GM23338 (cell line): Measurements from ENCODE around the gene ZNF48. TPM values are rescaled to one million over a fixed set of nuclear protein-coding genes. Genes with fewer than 3 reads are reported as not detected.

Experiments used
- ATAC-seq: fragments of 200-7000 bp; cut with Tn5 transposase; 3 replicates; pipeline ENCODE4 v1.9.1; 2020
- DNase-seq: peaks from one replicate; pipeline ENCODE4 v3.0.0-alpha.2; 2015; ENCODE audit warnings: low spot score
- H2AFZ ChIP-seq: fragments of 200-600 bp; sonication (generic); 2 replicates; pipeline ENCODE4 v1.8.0; 2016; ENCODE audit warnings: antibody characterized with exemption, mild to moderate bottlenecking, moderate library complexity
- H3F3A ChIP-seq: fragments of 200-600 bp; sonication (generic); replicated peaks from 2 replicates; pipeline ENCODE4 v1.8.0; 2017; ENCODE audit warnings: antibody characterized with exemption, mixed run types, low read depth
- H3K27ac ChIP-seq: fragments of 200-600 bp; sonication (generic); 2 replicates; pipeline ENCODE4 v1.6.1; 2016; ENCODE audit warnings: low read depth
- H3K27me3 ChIP-seq: fragments of 200-600 bp; sonication (generic); 2 replicates; pipeline ENCODE4 v1.8.0; 2016; ENCODE audit warnings: mild to moderate bottlenecking, mixed run types, moderate library complexity; ENCODE audit not compliant: insufficient read depth
- H3K36me3 ChIP-seq: fragments of 200-600 bp; sonication (generic); 2 replicates; pipeline ENCODE4 v1.8.0; 2016; ENCODE audit warnings: mild to moderate bottlenecking; ENCODE audit not compliant: insufficient read depth
- H3K4me1 ChIP-seq: fragments of 200-600 bp; sonication (generic); 2 replicates; pipeline ENCODE4 v1.8.0; 2016; ENCODE audit warnings: mild to moderate bottlenecking, moderate library complexity; ENCODE audit not compliant: insufficient read depth
- H3K4me2 ChIP-seq: fragments of 200-600 bp; sonication (generic); 2 replicates; pipeline ENCODE4 v1.7.1; 2017; ENCODE audit warnings: mixed run types
- H3K4me3 ChIP-seq: fragments of 200-600 bp; sonication (generic); 2 replicates; pipeline ENCODE4 v1.6.1; 2016; ENCODE audit warnings: mixed run types
- H3K79me2 ChIP-seq: fragments of 200-600 bp; sonication (generic); replicated peaks from 2 replicates; pipeline ENCODE4 v1.8.0; 2017; ENCODE audit warnings: mild to moderate bottlenecking; ENCODE audit not compliant: insufficient read depth
- H3K9me2 ChIP-seq: fragments of 200-600 bp; sonication (generic); 2 replicates; pipeline ENCODE4 v1.8.0; 2017; ENCODE audit not compliant: insufficient read depth
- H4K20me1 ChIP-seq: fragments of 200-600 bp; sonication (generic); replicated peaks from 2 replicates; pipeline ENCODE4 v1.8.0; 2017; ENCODE audit warnings: mild to moderate bottlenecking; ENCODE audit not compliant: insufficient read depth
- H3K27ac Mint-ChIP-seq: 2 replicates; pipeline ENCODE4 v1.8.0; 2020; ENCODE audit warnings: inconsistent platforms, mild to moderate bottlenecking, moderate library complexity, mixed read lengths
- H3K27me3 Mint-ChIP-seq: 3 replicates; pipeline ENCODE4 v1.8.0; 2022; ENCODE audit warnings: low read depth, mild to moderate bottlenecking, moderate library complexity, mixed read lengths, inconsistent platforms; ENCODE audit not compliant: insufficient read depth, poor library complexity
- H3K36me3 Mint-ChIP-seq: 3 replicates; pipeline ENCODE4 v1.8.0; 2021; ENCODE audit warnings: low read depth, mild to moderate bottlenecking, inconsistent platforms, moderate library complexity, mixed read lengths
- H3K4me1 Mint-ChIP-seq: 3 replicates; pipeline ENCODE4 v1.8.0; 2020; ENCODE audit warnings: mild to moderate bottlenecking, inconsistent platforms, mixed read lengths
- H3K4me3 Mint-ChIP-seq: 3 replicates; pipeline ENCODE4 v1.8.0; 2021; ENCODE audit warnings: moderate library complexity, mild to moderate bottlenecking, inconsistent platforms, mixed read lengths
- H3K9me3 Mint-ChIP-seq: 3 replicates; pipeline ENCODE4 v1.8.0; 2020; ENCODE audit warnings: moderate library complexity, mild to moderate bottlenecking, inconsistent platforms, mixed read lengths
- CREB1 ChIP-seq: fragments of 250-450 bp; sonication (Bioruptor Pico); IDR thresholded peaks from 2 replicates; pipeline ENCODE4 v1.5.0; 2020; ENCODE audit warnings: low read depth, mild to moderate bottlenecking, moderate library complexity
- EZH2phosphoT487 ChIP-seq: fragments of 200-600 bp; sonication (generic); IDR thresholded peaks from one replicate; pipeline ENCODE4 v1.8.1; 2018; ENCODE audit warnings: antibody characterized with exemption; ENCODE audit not compliant: unreplicated experiment
- NANOG ChIP-seq: IDR thresholded peaks from 2 replicates; pipeline ENCODE4 v1.6.1; 2016; ENCODE audit warnings: antibody characterized with exemption, borderline replicate concordance
- POLR2AphosphoS5 ChIP-seq: IDR thresholded peaks from 2 replicates; pipeline ENCODE4 v1.6.1; 2016; ENCODE audit warnings: antibody characterized with exemption, low read depth
- STAT1 ChIP-seq: IDR thresholded peaks from one replicate; pipeline ENCODE4 v1.6.1; 2016; ENCODE audit warnings: antibody characterized with exemption; ENCODE audit not compliant: unreplicated experiment
- ZNF331 ChIP-seq: fragments of 250-450 bp; sonication (Bioruptor Pico); IDR thresholded peaks from 2 replicates; pipeline ENCODE4 v1.5.0; 2020; ENCODE audit warnings: low read depth, mild to moderate bottlenecking, moderate library complexity
- polyA plus RNA-seq: library from polyadenylated mRNA; unstranded; fragments of >200 nt; fragmentation: Nextera tagmentation; extraction: Ambion mirVana; gene quantifications from 2 replicates; pipeline ENCODE4 v1.2.1, GENCODE V29; 2016
- total RNA-seq: library from RNA; depleted of rRNA; stranded (reverse); fragments of >200 nt; shearing (Covaris generic); gene quantifications from 2 replicates; pipeline ENCODE4 v1.2.3, GENCODE V29; 2014
- TF ChIP-seq, protein P1 (sequence below), 2 experiments: fragments of 200-600 bp in 1 of 2; sonication (generic) in 1 of 2; conservative IDR thresholded peaks; 2 replicates each; pipeline versions ENCODE4 v1.5.1 to v1.6.1; 2016 to 2017; ENCODE audit warnings: antibody characterized with exemption in 2 of 2, low read depth in 2 of 2, mild to moderate bottlenecking in 2 of 2, moderate library complexity in 1 of 2
- TF ChIP-seq, protein P2 (sequence below): fragments of 250-450 bp; sonication (Bioruptor Pico); IDR thresholded peaks from 2 replicates; pipeline ENCODE4 v1.5.0; 2020; ENCODE audit warnings: mild to moderate bottlenecking, moderate library complexity

The ZNF48 gene
- total and polyA plus RNA-seq, 2 experiments from 2014 or later = 4.8 to 44.3 TPM

DNA sequence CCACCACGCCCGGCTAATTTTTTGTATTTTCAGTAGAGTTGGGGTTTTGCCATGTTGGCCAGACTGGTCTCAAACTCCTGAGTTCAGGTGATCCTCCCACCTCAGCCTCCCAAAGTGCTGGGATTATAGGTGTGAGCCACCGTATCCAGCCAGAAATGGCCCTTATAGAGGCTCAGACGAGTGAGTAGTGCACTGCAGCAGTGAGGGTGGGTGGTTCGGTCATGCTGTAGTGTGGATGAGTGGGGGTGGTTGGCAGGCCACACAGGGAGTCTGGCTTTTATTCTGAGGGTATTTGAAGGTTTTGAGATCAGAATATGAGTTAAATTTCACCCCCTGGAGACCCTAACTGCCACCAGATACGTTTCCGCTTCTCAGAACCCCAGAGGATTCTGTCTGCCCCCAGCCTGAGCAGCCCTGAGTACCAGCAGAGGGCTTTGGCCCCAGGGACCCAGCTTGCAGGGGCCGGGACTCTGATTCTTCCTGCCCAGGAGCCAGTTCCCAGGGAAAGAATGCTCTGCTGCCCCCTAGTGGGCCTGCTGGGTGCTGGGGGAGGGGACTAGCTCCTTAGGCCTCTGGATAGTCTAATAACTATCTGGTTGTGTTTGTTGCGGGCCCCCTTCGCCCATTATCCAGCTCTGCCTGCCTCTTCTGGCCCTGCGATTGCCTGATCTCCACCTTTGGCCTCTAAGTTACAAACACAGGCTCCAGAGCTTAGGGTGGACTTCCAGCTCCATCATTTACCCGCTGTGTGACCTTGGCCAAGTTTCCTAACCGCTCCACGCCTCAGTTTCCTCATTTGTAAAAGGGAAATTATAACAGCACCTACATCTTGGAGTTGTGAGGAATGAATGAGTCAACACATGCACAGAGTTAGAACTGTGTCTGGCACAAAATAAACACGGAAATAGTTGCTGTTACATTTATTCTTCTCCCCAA lies 14.2 kb downstream of the ZNF48 start:
- ATAC-seq (peak; percentile 63), DNase-seq (peak; percentile 96)
- H3K4me2 ChIP-seq = peak overlapping the region; percentile 51; the same call in 1 of the 2 replicates
- Mint-ChIP-seq H3K27ac (no peak overlapping the region), H3K4me1 (peaks cover 16% of the 10 kb centered on the region), H3K36me3 (peaks cover 39% of the 10 kb centered on the region), H3K9me3 (no peaks in the 10 kb centered on the region), H3K27me3 (peaks cover 12% of the 10 kb centered on the region), H3K4me3 (peak overlapping the region; percentile 24; the same call in 1 of the 3 replicates)
- no peak overlapping the region for H3K4me3 ChIP-seq
- H3K27ac ChIP-seq = no peak overlapping the region
- no peak overlapping the region for H2AFZ ChIP-seq
- H3F3A ChIP-seq = peaks cover 18% of the 10 kb centered on the region; the same call in 1 of the 2 replicates
- H3K79me2 ChIP-seq = peaks cover 16% of the 10 kb centered on the region; the same call in 1 of the 2 replicates
- H3K9me2 ChIP-seq = no peaks in the 10 kb centered on the region
- H3K36me3 ChIP-seq = peaks cover 3% of the 10 kb centered on the region; the same call in 1 of the 2 replicates
- H3K27me3 ChIP-seq = no peaks in the 10 kb centered on the region
- H3K4me1 ChIP-seq = peaks cover 8% of the 10 kb centered on the region
- TF ChIP-seq STAT1 (no peak), NANOG (no peak)
- TF ChIP-seq, protein P1, sequence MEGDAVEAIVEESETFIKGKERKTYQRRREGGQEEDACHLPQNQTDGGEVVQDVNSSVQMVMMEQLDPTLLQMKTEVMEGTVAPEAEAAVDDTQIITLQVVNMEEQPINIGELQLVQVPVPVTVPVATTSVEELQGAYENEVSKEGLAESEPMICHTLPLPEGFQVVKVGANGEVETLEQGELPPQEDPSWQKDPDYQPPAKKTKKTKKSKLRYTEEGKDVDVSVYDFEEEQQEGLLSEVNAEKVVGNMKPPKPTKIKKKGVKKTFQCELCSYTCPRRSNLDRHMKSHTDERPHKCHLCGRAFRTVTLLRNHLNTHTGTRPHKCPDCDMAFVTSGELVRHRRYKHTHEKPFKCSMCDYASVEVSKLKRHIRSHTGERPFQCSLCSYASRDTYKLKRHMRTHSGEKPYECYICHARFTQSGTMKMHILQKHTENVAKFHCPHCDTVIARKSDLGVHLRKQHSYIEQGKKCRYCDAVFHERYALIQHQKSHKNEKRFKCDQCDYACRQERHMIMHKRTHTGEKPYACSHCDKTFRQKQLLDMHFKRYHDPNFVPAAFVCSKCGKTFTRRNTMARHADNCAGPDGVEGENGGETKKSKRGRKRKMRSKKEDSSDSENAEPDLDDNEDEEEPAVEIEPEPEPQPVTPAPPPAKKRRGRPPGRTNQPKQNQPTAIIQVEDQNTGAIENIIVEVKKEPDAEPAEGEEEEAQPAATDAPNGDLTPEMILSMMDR (conservative IDR thresholded peaks at IDR 0.05; ENCODE audit: low read depth in 2 of 2) = peak; percentile 87 to 95
- peaks cover 15% of the 10 kb centered on the region for H4K20me1 ChIP-seq

DNA sequence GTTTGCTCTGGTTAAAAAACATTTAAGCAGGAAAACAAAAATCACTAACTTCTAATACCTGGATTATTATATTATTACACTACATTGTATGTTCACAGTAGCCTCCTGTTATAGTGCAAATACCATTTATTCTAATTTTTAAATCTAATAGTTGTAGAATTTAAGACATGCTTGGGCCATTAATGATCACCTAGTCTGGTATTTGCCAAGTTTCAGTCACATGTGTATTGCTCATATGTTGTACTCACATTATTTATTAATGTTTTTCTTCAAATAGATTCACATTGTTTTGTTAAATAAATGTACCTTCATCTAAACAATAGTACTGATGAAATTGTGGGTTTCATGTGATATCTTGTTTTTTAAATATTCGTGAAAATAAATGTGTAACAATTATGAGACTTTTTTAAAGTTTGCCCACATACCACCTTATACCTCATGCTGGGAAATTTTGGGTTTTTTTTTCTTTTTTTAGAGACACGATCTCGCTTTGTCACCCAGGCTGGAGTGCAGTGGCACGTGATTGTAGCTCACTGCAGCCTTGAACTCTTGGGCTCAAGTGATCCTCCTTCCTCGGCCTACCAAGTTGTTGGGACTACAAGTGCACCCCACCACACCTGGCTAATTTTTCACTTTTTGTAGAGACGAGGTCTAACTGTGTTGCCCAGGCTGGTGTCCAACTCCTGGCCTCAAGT lies 18.0 kb downstream of the ZNF48 start:
- Histone ChIP-seq H2AFZ (no peak overlapping the region), H3K4me2 (no peak overlapping the region), H3K4me3 (no peak overlapping the region), H3K27me3 (no peaks in the 10 kb centered on the region), H3K27ac (no peak overlapping the region), H3K9me2 (no peaks in the 10 kb centered on the region), H4K20me1 (peaks cover 29% of the 10 kb centered on the region), H3K79me2 (peaks cover 14% of the 10 kb centered on the region; the same call in 1 of the 2 replicates), H3K36me3 (peaks cover 3% of the 10 kb centered on the region; the same call in 1 of the 2 replicates), H3F3A (peaks cover 29% of the 10 kb centered on the region), H3K4me1 (peaks cover 6% of the 10 kb centered on the region)
- Mint-ChIP-seq H3K4me3 (no peak overlapping the region), H3K9me3 (no peaks in the 10 kb centered on the region), H3K36me3 (peaks cover 45% of the 10 kb centered on the region), H3K4me1 (peaks cover 11% of the 10 kb centered on the region), H3K27ac (no peak overlapping the region), H3K27me3 (peaks cover 16% of the 10 kb centered on the region)
- DNase-seq (no peak), ATAC-seq (no peak)
- TF ChIP-seq ZNF331 (no peak), POLR2AphosphoS5 (no peak), EZH2phosphoT487 (no peak), CREB1 (no peak), STAT1 (no peak)
- TF ChIP-seq, protein P2, sequence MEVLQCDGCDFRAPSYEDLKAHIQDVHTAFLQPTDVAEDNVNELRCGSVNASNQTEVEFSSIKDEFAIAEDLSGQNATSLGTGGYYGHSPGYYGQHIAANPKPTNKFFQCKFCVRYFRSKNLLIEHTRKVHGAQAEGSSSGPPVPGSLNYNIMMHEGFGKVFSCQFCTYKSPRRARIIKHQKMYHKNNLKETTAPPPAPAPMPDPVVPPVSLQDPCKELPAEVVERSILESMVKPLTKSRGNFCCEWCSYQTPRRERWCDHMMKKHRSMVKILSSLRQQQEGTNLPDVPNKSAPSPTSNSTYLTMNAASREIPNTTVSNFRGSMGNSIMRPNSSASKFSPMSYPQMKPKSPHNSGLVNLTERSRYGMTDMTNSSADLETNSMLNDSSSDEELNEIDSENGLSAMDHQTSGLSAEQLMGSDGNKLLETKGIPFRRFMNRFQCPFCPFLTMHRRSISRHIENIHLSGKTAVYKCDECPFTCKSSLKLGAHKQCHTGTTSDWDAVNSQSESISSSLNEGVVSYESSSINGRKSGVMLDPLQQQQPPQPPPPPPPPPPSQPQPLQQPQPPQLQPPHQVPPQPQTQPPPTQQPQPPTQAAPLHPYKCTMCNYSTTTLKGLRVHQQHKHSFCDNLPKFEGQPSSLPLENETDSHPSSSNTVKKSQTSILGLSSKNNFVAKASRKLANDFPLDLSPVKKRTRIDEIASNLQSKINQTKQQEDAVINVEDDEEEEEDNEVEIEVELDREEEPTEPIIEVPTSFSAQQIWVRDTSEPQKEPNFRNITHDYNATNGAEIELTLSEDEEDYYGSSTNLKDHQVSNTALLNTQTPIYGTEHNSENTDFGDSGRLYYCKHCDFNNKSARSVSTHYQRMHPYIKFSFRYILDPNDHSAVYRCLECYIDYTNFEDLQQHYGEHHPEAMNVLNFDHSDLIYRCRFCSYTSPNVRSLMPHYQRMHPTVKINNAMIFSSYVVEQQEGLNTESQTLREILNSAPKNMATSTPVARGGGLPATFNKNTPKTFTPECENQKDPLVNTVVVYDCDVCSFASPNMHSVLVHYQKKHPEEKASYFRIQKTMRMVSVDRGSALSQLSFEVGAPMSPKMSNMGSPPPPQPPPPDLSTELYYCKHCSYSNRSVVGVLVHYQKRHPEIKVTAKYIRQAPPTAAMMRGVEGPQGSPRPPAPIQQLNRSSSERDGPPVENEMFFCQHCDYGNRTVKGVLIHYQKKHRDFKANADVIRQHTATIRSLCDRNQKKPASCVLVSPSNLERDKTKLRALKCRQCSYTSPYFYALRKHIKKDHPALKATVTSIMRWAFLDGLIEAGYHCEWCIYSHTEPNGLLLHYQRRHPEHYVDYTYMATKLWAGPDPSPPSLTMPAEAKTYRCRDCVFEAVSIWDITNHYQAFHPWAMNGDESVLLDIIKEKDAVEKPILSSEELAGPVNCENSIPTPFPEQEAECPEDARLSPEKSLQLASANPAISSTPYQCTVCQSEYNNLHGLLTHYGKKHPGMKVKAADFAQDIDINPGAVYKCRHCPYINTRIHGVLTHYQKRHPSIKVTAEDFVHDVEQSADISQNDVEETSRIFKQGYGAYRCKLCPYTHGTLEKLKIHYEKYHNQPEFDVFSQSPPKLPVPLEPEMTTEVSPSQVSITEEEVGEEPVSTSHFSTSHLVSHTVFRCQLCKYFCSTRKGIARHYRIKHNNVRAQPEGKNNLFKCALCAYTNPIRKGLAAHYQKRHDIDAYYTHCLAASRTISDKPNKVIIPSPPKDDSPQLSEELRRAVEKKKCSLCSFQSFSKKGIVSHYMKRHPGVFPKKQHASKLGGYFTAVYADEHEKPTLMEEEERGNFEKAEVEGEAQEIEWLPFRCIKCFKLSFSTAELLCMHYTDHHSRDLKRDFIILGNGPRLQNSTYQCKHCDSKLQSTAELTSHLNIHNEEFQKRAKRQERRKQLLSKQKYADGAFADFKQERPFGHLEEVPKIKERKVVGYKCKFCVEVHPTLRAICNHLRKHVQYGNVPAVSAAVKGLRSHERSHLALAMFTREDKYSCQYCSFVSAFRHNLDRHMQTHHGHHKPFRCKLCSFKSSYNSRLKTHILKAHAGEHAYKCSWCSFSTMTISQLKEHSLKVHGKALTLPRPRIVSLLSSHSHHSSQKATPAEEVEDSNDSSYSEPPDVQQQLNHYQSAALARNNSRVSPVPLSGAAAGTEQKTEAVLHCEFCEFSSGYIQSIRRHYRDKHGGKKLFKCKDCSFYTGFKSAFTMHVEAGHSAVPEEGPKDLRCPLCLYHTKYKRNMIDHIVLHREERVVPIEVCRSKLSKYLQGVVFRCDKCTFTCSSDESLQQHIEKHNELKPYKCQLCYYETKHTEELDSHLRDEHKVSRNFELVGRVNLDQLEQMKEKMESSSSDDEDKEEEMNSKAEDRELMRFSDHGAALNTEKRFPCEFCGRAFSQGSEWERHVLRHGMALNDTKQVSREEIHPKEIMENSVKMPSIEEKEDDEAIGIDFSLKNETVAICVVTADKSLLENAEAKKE (CRISPR knock-in tag) = no peak
